Muscle layer of colon (tissue), 2 donors: ENCODE results near the gene CKM.
"Not testable (repeated sequence)": the region's sequence is repeated elsewhere in the genome, so short reads cannot be mapped to it uniquely, and the experiment has no call there.

ENCODE experiments used
- H3K27ac ChIP-seq: one replicate; pipeline ENCODE4 v1.7.0; 2013; ENCODE audit warnings: low read depth, mild to moderate bottlenecking, low read length, moderate library complexity
- H3K27me3 ChIP-seq, 2 donors: one replicate each; pipeline ENCODE4 v1.7.0; 2013; ENCODE audit warnings: low read length in 2 of 2, mild to moderate bottlenecking in 2 of 2; ENCODE audit not compliant: insufficient read depth in 2 of 2, control insufficient read depth in 1 of 2
- H3K36me3 ChIP-seq: one replicate; pipeline ENCODE4 v1.7.0; 2013; ENCODE audit warnings: mild to moderate bottlenecking, low read length; ENCODE audit not compliant: insufficient read depth
- H3K4me1 ChIP-seq: one replicate; pipeline ENCODE4 v1.7.0; 2013; ENCODE audit warnings: mild to moderate bottlenecking, low read length; ENCODE audit not compliant: insufficient read depth
- H3K4me3 ChIP-seq, 2 donors: one replicate each; pipeline ENCODE4 v1.7.0; 2013; ENCODE audit warnings: low read length in 2 of 2, low read depth in 1 of 2, mild to moderate bottlenecking in 1 of 2, moderate library complexity in 1 of 2
- H3K9ac ChIP-seq: one replicate; pipeline ENCODE4 v1.7.0; 2013; ENCODE audit warnings: low read length
- H3K9me3 ChIP-seq: one replicate; pipeline ENCODE4 v1.7.0; 2013; ENCODE audit warnings: mild to moderate bottlenecking, low read length
- donor health status: abdominal sarcoma.
- donor health status: Adenocarcinoma of cecum.

The CKM gene

GRCh38 chr19:45311621-45312020 lies 11.1 kb downstream of the CKM start:
- H3K9ac ChIP-seq = no peak overlapping the region
- no peaks in the 10 kb centered on the region for H3K4me1 ChIP-seq
- H3K4me3 ChIP-seq = no peak overlapping the region
- no peaks in the 10 kb centered on the region for H3K27me3 ChIP-seq
- H3K27ac ChIP-seq = no peak overlapping the region
- no peaks in the 10 kb centered on the region for H3K36me3 ChIP-seq
- H3K9me3 ChIP-seq = no peaks in the 10 kb centered on the region

GRCh38 chr19:45309322-45309721 lies 13.4 kb downstream of the CKM start:
- H3K27ac ChIP-seq, H3K4me1 ChIP-seq, H3K36me3 ChIP-seq, H3K9ac ChIP-seq, H3K27me3 ChIP-seq, H3K9me3 ChIP-seq, H3K4me3 ChIP-seq: not testable (repeated sequence)

GRCh38 chr19:45307361-45307760 lies 15.3 kb downstream of the CKM start:
- Histone ChIP-seq H3K27me3 (no peaks in the 10 kb centered on the region), H3K36me3 (no peaks in the 10 kb centered on the region), H3K27ac (no peak overlapping the region), H3K9me3 (no peaks in the 10 kb centered on the region), H3K4me1 (no peaks in the 10 kb centered on the region), H3K9ac (no peak overlapping the region), H3K4me3 (no peak overlapping the region)

GRCh38 chr19:45306518-45307027 lies 16.1 kb downstream of the CKM start:
- H3K36me3 ChIP-seq = no peaks in the 10 kb centered on the region
- H3K9ac ChIP-seq = no peak overlapping the region
- no peaks in the 10 kb centered on the region for H3K27me3 ChIP-seq
- no peaks in the 10 kb centered on the region for H3K9me3 ChIP-seq
- H3K27ac ChIP-seq = no peak overlapping the region
- H3K4me1 ChIP-seq = no peaks in the 10 kb centered on the region
- H3K4me3 ChIP-seq = no peak overlapping the region

GRCh38 chr19:45306040-45306439 lies 16.6 kb downstream of the CKM start:
- no peaks in the 10 kb centered on the region for H3K4me1 ChIP-seq
- no peak overlapping the region for H3K9ac ChIP-seq
- H3K27me3 ChIP-seq = no peaks in the 10 kb centered on the region
- no peak overlapping the region for H3K27ac ChIP-seq
- H3K9me3 ChIP-seq = no peaks in the 10 kb centered on the region
- H3K4me3 ChIP-seq = no peak overlapping the region
- H3K36me3 ChIP-seq = no peaks in the 10 kb centered on the region

- Histone ChIP-seq H3K4me1 (no peaks in the 10 kb centered on the region), H3K27ac (no peak overlapping the region), H3K9me3 (no peaks in the 10 kb centered on the region)
Measured at GRCh38 chr19:45305421-45305820, 17.3 kb downstream of the CKM start.

GRCh38 chr19:45305007-45305406 lies 17.7 kb downstream of the CKM start:
- H3K27ac ChIP-seq = no peak overlapping the region

More at GRCh38 chr19:45305421-45305820, 17.3 kb downstream of the CKM start:
- H3K36me3 ChIP-seq = no peaks in the 10 kb centered on the region
- no peaks in the 10 kb centered on the region for H3K27me3 ChIP-seq
- H3K9ac ChIP-seq = no peak overlapping the region
- no peak overlapping the region for H3K4me3 ChIP-seq

GRCh38 chr19:45304141-45304926 lies 18.3 kb downstream of the CKM start:
- no peak overlapping the region for H3K27ac ChIP-seq
- no peak overlapping the region for H3K9ac ChIP-seq
- no peaks in the 10 kb centered on the region for H3K9me3 ChIP-seq
- H3K36me3 ChIP-seq = no peaks in the 10 kb centered on the region
- no peaks in the 10 kb centered on the region for H3K27me3 ChIP-seq
- H3K4me1 ChIP-seq = no peaks in the 10 kb centered on the region
- H3K4me3 ChIP-seq = no peak overlapping the region

More at GRCh38 chr19:45305007-45305406, 17.7 kb downstream of the CKM start:
- H3K9ac ChIP-seq = no peak overlapping the region
- H3K36me3 ChIP-seq = no peaks in the 10 kb centered on the region
- H3K27me3 ChIP-seq = no peaks in the 10 kb centered on the region
- H3K9me3 ChIP-seq = no peaks in the 10 kb centered on the region
- no peak overlapping the region for H3K4me3 ChIP-seq
- H3K4me1 ChIP-seq = no peaks in the 10 kb centered on the region

- Histone ChIP-seq H3K4me3 (no peak overlapping the region), H3K36me3 (no peaks in the 10 kb centered on the region), H3K9me3 (no peaks in the 10 kb centered on the region), H3K9ac (no peak overlapping the region), H3K27me3 (no peaks in the 10 kb centered on the region), H3K27ac (no peak overlapping the region), H3K4me1 (no peaks in the 10 kb centered on the region)
Measured at GRCh38 chr19:45303269-45304060, 19.2 kb downstream of the CKM start.

- no peak overlapping the region for H3K9ac ChIP-seq
Measured at GRCh38 chr19:45302416-45302815, 20.3 kb downstream of the CKM start.

GRCh38 chr19:45299719-45300118 lies 23.0 kb downstream of the CKM start:
- Histone ChIP-seq H3K9ac (no peak overlapping the region), H3K27ac (no peak overlapping the region), H3K27me3 (no peaks in the 10 kb centered on the region), H3K36me3 (peaks cover 14% of the 10 kb centered on the region), H3K4me1 (no peaks in the 10 kb centered on the region), H3K9me3 (no peaks in the 10 kb centered on the region), H3K4me3 (no peak overlapping the region)

More at GRCh38 chr19:45302416-45302815, 20.3 kb downstream of the CKM start:
- Histone ChIP-seq H3K9me3 (no peaks in the 10 kb centered on the region), H3K36me3 (no peaks in the 10 kb centered on the region), H3K27ac (no peak overlapping the region), H3K4me3 (no peak overlapping the region), H3K27me3 (no peaks in the 10 kb centered on the region), H3K4me1 (no peaks in the 10 kb centered on the region)
